NCI-H446 (cell line): ENCODE results near the gene PDE4D.
A peak's percentile ranks its signal among the peaks of the same experiment; 100 is the strongest.

Experiments
- DNase-seq, 2 experiments: peaks; one replicate each; lab custom pipeline; 2025; lab: John Stamatoyannopoulos, UW

The PDE4D gene

GRCh38 chr5:59178071-59178470 lies 715.5 kb downstream of the PDE4D start:
- no peak for DNase-seq

GRCh38 chr5:59177644-59178043 lies 715.9 kb downstream of the PDE4D start:
- no peak for DNase-seq

- DNase-seq: peak in 1 of 2 experiments; percentile 73
These were observed 719.2 kb downstream of the PDE4D start for GRCh38 chr5:59174248-59174844.

- DNase-seq: no peak
These were observed 719.9 kb downstream of the PDE4D start for GRCh38 chr5:59173578-59173977.

- DNase-seq: no peak
These were observed 722.4 kb downstream of the PDE4D start for GRCh38 chr5:59171131-59171530.

GRCh38 chr5:59169768-59170150 lies 723.8 kb downstream of the PDE4D start:
- no peak for DNase-seq

- no peak for DNase-seq
These were observed 724.3 kb downstream of the PDE4D start for GRCh38 chr5:59169081-59169767.

- no peak for DNase-seq
These were observed 725.5 kb downstream of the PDE4D start for GRCh38 chr5:59168067-59168466.

GRCh38 chr5:59164041-59164830 lies 729.3 kb downstream of the PDE4D start:
- DNase-seq: no peak

- no peak for DNase-seq
These were observed 732.1 kb downstream of the PDE4D start for GRCh38 chr5:59161221-59162105.

GRCh38 chr5:59158637-59159391 lies 734.7 kb downstream of the PDE4D start:
- DNase-seq: no peak

- DNase-seq: peak; percentile 40 to 60
These were observed 735.4 kb downstream of the PDE4D start for GRCh38 chr5:59158165-59158564.

- no peak for DNase-seq
These were observed 736.5 kb downstream of the PDE4D start for GRCh38 chr5:59157068-59157467.

GRCh38 chr5:59152701-59153245 lies 740.8 kb downstream of the PDE4D start:
- no peak for DNase-seq

GRCh38 chr5:59151162-59151889 lies 742.2 kb downstream of the PDE4D start:
- DNase-seq: no peak

GRCh38 chr5:59149827-59150226 lies 743.7 kb downstream of the PDE4D start:
- no peak for DNase-seq

- DNase-seq: no peak
These were observed 744.3 kb downstream of the PDE4D start for GRCh38 chr5:59149271-59149670.

GRCh38 chr5:59146729-59147128 lies 746.8 kb downstream of the PDE4D start:
- DNase-seq: no peak

GRCh38 chr5:59143926-59144333 lies 749.6 kb downstream of the PDE4D start:
- no peak for DNase-seq

- no peak for DNase-seq
These were observed 750.6 kb downstream of the PDE4D start for GRCh38 chr5:59142927-59143326.
